22Rv1 (cell line): ENCODE data around the gene DUOXA2.

Source experiments
- ZFX ChIP-seq: fragments of 450-650 bp; IDR thresholded peaks from 2 replicates; pipeline ENCODE4 v1.6.1; 2017; ENCODE audit warnings: antibody characterized with exemption, borderline replicate concordance
- TF ChIP-seq, protein P1 (sequence below): fragments of 450-650 bp; IDR thresholded peaks from 2 replicates; pipeline ENCODE4 v1.5.1; 2017; ENCODE audit warnings: mild to moderate bottlenecking

DNA sequence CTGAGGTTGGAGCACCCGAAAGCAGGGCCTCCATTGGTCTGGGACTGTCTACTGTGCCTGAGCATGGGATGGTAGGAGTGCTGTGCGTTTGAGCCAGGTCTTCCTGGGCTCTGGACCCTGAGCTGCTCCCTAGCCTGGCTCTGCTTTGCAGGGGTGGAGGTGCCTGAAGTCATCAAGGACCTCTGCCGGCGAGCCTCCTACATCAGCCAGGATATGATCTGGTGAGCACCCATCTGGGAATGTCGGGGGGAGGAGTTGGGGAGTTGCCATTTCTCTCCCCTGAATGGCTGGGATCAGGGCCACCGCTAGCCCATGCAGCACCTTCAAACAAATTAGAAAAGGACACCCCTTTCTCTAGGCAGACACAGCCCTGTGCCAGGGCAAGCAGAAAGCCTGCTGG lies 36.4 kb downstream of the DUOXA2 start:
- TF ChIP-seq, protein P1, sequence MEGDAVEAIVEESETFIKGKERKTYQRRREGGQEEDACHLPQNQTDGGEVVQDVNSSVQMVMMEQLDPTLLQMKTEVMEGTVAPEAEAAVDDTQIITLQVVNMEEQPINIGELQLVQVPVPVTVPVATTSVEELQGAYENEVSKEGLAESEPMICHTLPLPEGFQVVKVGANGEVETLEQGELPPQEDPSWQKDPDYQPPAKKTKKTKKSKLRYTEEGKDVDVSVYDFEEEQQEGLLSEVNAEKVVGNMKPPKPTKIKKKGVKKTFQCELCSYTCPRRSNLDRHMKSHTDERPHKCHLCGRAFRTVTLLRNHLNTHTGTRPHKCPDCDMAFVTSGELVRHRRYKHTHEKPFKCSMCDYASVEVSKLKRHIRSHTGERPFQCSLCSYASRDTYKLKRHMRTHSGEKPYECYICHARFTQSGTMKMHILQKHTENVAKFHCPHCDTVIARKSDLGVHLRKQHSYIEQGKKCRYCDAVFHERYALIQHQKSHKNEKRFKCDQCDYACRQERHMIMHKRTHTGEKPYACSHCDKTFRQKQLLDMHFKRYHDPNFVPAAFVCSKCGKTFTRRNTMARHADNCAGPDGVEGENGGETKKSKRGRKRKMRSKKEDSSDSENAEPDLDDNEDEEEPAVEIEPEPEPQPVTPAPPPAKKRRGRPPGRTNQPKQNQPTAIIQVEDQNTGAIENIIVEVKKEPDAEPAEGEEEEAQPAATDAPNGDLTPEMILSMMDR, result no peak
- TF ChIP-seq ZFX, result no peak
